HEK293 (cell line): Measurements from ENCODE around the gene CIAO1.

ENCODE experiments used
- CTCF ChIA-PET: fragments of 350-600 bp; formaldehyde crosslinking; extraction: SDS; loops from one replicate; lab custom pipeline; 2021; ENCODE audit warnings: antibody characterized with exemption; lab: Yijun Ruan, JAX
- POLR2A ChIA-PET: fragments of 300-600 bp; formaldehyde crosslinking; extraction: SDS; loops from one replicate; lab custom pipeline; 2020; ENCODE audit warnings: antibody characterized with exemption, inconsistent platforms; lab: Yijun Ruan, JAX
- H3K27ac ChIP-seq: fragments of 200-500 bp; sonication (Bioruptor generic); 2 replicates; pipeline ENCODE4 v1.5.1; 2014; ENCODE audit warnings: low read depth, low read length, control low read depth, inconsistent platforms; ENCODE audit errors: extremely low read depth
- H3K36me3 ChIP-seq, 2 experiments: fragments of 200-500 bp in 1 of 2; sonication (Bioruptor generic) in 1 of 2; 1 replicate in 1 of 2; 2 replicates in 1 of 2; pipeline ENCODE4 v1.5.1; 2014 to 2017; ENCODE audit warnings: inconsistent platforms in 2 of 2, low read length in 2 of 2; ENCODE audit not compliant: control insufficient read depth in 2 of 2, insufficient read depth in 1 of 2
- H3K4me1 ChIP-seq: fragments of 200-500 bp; sonication (Bioruptor generic); 2 replicates; pipeline ENCODE4 v1.5.1; 2014; ENCODE audit warnings: mild to moderate bottlenecking, low read length, inconsistent platforms; ENCODE audit not compliant: control insufficient read depth, insufficient read depth
- H3K4me3 ChIP-seq: 2 replicates; pipeline ENCODE4 v1.5.1; 2011; ENCODE audit warnings: low read depth, mild to moderate bottlenecking, control low read depth, low read length, moderate library complexity
- H3K9me3 ChIP-seq: fragments of 200-500 bp; sonication (Bioruptor generic); 2 replicates; pipeline ENCODE4 v1.5.1; 2014; ENCODE audit warnings: low read depth, low read length, inconsistent platforms; ENCODE audit not compliant: control insufficient read depth, insufficient read depth
- OVOL3 ChIP-seq: fragments of 450-650 bp; formaldehyde crosslinking; IDR thresholded peaks from 2 replicates; pipeline ENCODE4 v1.5.1; 2016; ENCODE audit warnings: missing biosample characterization, missing genetic modification characterization
- PRDM10 ChIP-seq: fragments of 450-650 bp; formaldehyde crosslinking; IDR thresholded peaks from 2 replicates; pipeline ENCODE4 v1.5.1; 2016; ENCODE audit warnings: missing biosample characterization, missing genetic modification characterization
- ZBTB10 ChIP-seq: fragments of 450-650 bp; formaldehyde crosslinking; IDR thresholded peaks from 2 replicates; pipeline ENCODE4 v1.5.1; 2016; ENCODE audit warnings: missing biosample characterization, missing genetic modification characterization
- ZBTB17 ChIP-seq: fragments of 450-650 bp; formaldehyde crosslinking; IDR thresholded peaks from 2 replicates; pipeline ENCODE4 v1.5.1; 2016; ENCODE audit warnings: missing biosample characterization, missing genetic modification characterization
- ZBTB44 ChIP-seq: fragments of 450-650 bp; IDR thresholded peaks from 2 replicates; pipeline ENCODE4 v1.5.1; 2018; ENCODE audit warnings: missing biosample characterization, mild to moderate bottlenecking, missing genetic modification characterization
- ZBTB49 ChIP-seq: fragments of 450-650 bp; formaldehyde crosslinking; IDR thresholded peaks from 2 replicates; pipeline ENCODE4 v1.5.1; 2016; ENCODE audit warnings: missing biosample characterization, missing genetic modification characterization, low read depth
- ZBTB7A ChIP-seq: fragments of 450-650 bp; formaldehyde crosslinking; IDR thresholded peaks from 2 replicates; pipeline ENCODE4 v1.5.1; 2016; ENCODE audit warnings: low read depth, missing biosample characterization, missing genetic modification characterization
- ZNF19 ChIP-seq: fragments of 450-650 bp; formaldehyde crosslinking; IDR thresholded peaks from 2 replicates; pipeline ENCODE4; 2016; ENCODE audit warnings: missing biosample characterization, missing genetic modification characterization, low read depth
- ZNF391 ChIP-seq: fragments of 450-650 bp; formaldehyde crosslinking; IDR thresholded peaks from 2 replicates; pipeline ENCODE4 v1.5.1; 2016; ENCODE audit warnings: low read depth, missing biosample characterization, missing genetic modification characterization, borderline replicate concordance
- ZNF423 ChIP-seq: fragments of 450-650 bp; formaldehyde crosslinking; IDR thresholded peaks from 2 replicates; pipeline ENCODE4 v1.5.1; 2016; ENCODE audit warnings: missing biosample characterization, missing genetic modification characterization
- ZNF426 ChIP-seq: fragments of 450-650 bp; formaldehyde crosslinking; IDR thresholded peaks from 2 replicates; pipeline ENCODE4 v1.5.1; 2017; ENCODE audit warnings: missing biosample characterization, missing genetic modification characterization, mild to moderate bottlenecking, inconsistent platforms, moderate library complexity
- ZNF692 ChIP-seq: fragments of 450-650 bp; formaldehyde crosslinking; IDR thresholded peaks from 2 replicates; pipeline ENCODE4 v1.5.1; 2016; ENCODE audit warnings: missing biosample characterization, missing genetic modification characterization
- ZNF704 ChIP-seq: fragments of 450-650 bp; formaldehyde crosslinking; IDR thresholded peaks from 2 replicates; pipeline ENCODE4 v1.5.1; 2016; ENCODE audit warnings: missing biosample characterization, missing genetic modification characterization
- ZNF792 ChIP-seq: fragments of 450-650 bp; formaldehyde crosslinking; IDR thresholded peaks from 2 replicates; pipeline ENCODE4 v1.5.1; 2016; ENCODE audit warnings: missing biosample characterization, missing genetic modification characterization
- ZSCAN16 ChIP-seq: fragments of 450-650 bp; formaldehyde crosslinking; IDR thresholded peaks from 2 replicates; pipeline ENCODE4 v1.5.1; 2016; ENCODE audit warnings: missing biosample characterization, missing genetic modification characterization

CIAO1 gene

GRCh38 chr2:96248624-96249023 is 17.4 kb upstream of the CIAO1 start:
- TF ChIP-seq ZSCAN16 (tag by site-specific recombination) (no peak), ZBTB10 (tag by site-specific recombination) (no peak), ZNF792 (tag by site-specific recombination) (no peak), ZNF391 (tag by site-specific recombination) (no peak), ZNF426 (tag by site-specific recombination) (no peak), ZBTB49 (tag by site-specific recombination) (no peak), ZNF19 (tag by site-specific recombination) (no peak), ZNF692 (tag by site-specific recombination) (no peak), ZNF704 (tag by site-specific recombination) (no peak), ZNF423 (tag by site-specific recombination) (no peak), ZBTB17 (tag by site-specific recombination) (no peak)
- Histone ChIP-seq H3K4me1 (no peaks in the 10 kb centered on the region), H3K4me3 (no peak overlapping the region), H3K27ac (no peak overlapping the region), H3K9me3 (no peaks in the 10 kb centered on the region), H3K36me3 (peaks cover 7 to 26% of the 10 kb centered on the region in 2 experiments; a peak in 2 of 3 replicates)
- ChIA-PET CTCF (interaction anchor here (0.6 to 1.2 kb wide), 2 partner anchors 9 to 260 kb away, joined by 3 read pairs; no protein-coding TSS in a partner anchor), POLR2A (no interaction called here)

GRCh38 chr2:96249654-96250053 is 16.4 kb upstream of the CIAO1 start:
- CTCF ChIA-PET, result interaction anchor here (0.6 to 1.2 kb wide), 4 partner anchors 10 to 137 kb away, joined by 3 to 4 read pairs (median 3); no protein-coding TSS in a partner anchor
- Histone ChIP-seq H3K4me3 (no peak overlapping the region), H3K27ac (no peak overlapping the region), H3K4me1 (no peaks in the 10 kb centered on the region), H3K9me3 (no peaks in the 10 kb centered on the region), H3K36me3 (peaks cover 9 to 36% of the 10 kb centered on the region in 2 experiments; a peak in 2 of 3 replicates)
- no peak for TF ChIP-seq ZBTB44 (tag by site-specific recombination)
- no peak for TF ChIP-seq ZBTB7A
- TF ChIP-seq PRDM10 (tag by site-specific recombination), result peak; percentile 56
- TF ChIP-seq OVOL3 (tag by site-specific recombination), result no peak
- POLR2A ChIA-PET, result interaction anchor here (0.6 kb wide), 1 partner anchor 1187 kb away, joined by 3 read pairs; no protein-coding TSS in a partner anchor
